Activated CD8-positive, alpha-beta memory T cell treated with anti-CD3 and anti-CD28 coated beads, Interleukin-2, amount 50 U/mL, for 24 hours (primary cell): ENCODE measurements around the gene LSR.
A peak's percentile ranks its signal among the peaks of the same experiment; 100 is the strongest.

Source experiments
- DNase-seq: peaks from one replicate; pipeline ENCODE4 v3.0.0-alpha.2; 2020; ENCODE audit errors: extremely low read depth

Gene LSR, protein sequence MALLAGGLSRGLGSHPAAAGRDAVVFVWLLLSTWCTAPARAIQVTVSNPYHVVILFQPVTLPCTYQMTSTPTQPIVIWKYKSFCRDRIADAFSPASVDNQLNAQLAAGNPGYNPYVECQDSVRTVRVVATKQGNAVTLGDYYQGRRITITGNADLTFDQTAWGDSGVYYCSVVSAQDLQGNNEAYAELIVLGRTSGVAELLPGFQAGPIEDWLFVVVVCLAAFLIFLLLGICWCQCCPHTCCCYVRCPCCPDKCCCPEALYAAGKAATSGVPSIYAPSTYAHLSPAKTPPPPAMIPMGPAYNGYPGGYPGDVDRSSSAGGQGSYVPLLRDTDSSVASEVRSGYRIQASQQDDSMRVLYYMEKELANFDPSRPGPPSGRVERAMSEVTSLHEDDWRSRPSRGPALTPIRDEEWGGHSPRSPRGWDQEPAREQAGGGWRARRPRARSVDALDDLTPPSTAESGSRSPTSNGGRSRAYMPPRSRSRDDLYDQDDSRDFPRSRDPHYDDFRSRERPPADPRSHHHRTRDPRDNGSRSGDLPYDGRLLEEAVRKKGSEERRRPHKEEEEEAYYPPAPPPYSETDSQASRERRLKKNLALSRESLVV

GRCh38 chr19:35248310-35249145 is at the start of gene LSR:
Gene LSR (plus strand): TSS chr19:35249002. CDS start chr19:35249023, 21 bp downstream.
- DNase-seq = no peak

- DNase-seq = no peak
Measured at GRCh38 chr19:35199481-35199880, 49.3 kb upstream of the LSR start.

GRCh38 chr19:35202722-35203688 is 45.8 kb upstream of the LSR start:
- DNase-seq = no peak

GRCh38 chr19:35204799-35205732 is 43.7 kb upstream of the LSR start:
- DNase-seq = no peak

DNA sequence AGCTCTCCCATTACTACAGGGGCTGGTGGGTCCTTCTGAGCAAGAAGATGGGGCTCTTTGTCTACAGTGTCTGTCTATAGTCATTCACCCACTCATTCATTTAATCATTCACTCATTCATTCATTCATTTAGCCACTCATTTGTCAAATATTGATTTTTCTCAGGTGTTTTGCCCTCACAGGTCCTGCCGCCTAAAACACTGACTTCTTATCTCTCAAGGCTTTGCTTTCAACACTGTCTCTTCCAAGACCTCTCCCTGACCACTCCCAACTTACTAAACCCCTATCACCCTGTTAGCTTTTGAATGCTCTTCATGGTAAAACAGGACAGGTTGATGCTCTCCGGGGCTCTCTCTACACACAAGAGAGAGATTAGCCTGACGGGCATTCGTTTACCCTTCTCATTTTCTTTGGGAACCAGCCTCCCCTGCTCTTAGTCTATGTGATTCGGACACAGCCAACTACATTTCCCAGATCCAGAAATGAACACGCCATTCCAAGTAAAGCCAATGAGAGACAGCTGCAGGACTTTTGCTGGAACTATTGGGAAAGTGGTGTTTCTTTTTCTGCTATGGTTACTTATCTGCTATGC is 43.0 kb upstream of the LSR start:
- DNase-seq = no peak

- no peak for DNase-seq
Measured at GRCh38 chr19:35206379-35206778, 42.4 kb upstream of the LSR start.

DNA sequence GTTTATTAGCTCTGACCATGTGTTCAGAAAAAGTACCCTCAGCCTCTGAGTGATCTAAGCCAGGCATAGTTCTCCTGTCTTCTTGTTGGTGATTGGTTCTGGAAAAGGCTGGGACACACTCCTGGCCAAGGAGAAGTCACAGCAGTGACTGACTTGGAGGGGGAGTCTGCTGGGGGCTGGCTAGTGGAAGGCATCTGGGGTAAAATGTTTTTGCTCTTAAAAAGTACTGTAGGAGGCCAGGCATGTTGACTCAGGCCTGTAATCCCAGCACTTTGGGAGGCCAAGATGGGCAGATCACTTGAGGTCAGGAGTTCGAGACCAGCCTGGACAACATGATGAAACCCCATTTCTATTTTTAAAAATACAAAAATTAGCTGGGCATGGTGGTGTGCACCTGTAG is 41.9 kb upstream of the LSR start:
- no peak for DNase-seq

GRCh38 chr19:35207391-35207871 is 41.4 kb upstream of the LSR start:
- DNase-seq = no peak

DNA sequence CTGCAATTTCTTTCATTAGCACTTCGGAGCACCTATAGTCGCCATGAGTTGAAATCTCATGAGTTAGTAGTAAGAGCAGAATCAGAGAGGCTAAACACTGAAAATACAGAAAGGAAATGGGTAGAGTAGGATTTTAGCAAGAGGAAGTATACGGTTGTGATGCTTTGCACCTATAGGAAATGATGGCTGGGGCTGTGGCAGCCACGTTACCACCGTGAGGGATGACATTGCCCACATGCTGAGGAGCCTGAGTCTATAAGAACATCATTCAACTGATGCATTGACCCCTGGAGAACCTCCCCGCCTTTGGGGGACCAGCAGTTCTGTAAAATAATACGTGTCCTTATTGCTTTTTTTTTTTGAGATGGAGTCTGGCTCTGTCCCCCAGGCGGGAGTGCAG is 40.7 kb upstream of the LSR start:
- no peak for DNase-seq

- no peak for DNase-seq
Measured at GRCh38 chr19:35209646-35210045, 39.2 kb upstream of the LSR start.

GRCh38 chr19:35211545-35212230 is 37.1 kb upstream of the LSR start:
- DNase-seq = peak; percentile 28

- DNase-seq = no peak
Measured at GRCh38 chr19:35212241-35212640, 36.6 kb upstream of the LSR start.

DNA sequence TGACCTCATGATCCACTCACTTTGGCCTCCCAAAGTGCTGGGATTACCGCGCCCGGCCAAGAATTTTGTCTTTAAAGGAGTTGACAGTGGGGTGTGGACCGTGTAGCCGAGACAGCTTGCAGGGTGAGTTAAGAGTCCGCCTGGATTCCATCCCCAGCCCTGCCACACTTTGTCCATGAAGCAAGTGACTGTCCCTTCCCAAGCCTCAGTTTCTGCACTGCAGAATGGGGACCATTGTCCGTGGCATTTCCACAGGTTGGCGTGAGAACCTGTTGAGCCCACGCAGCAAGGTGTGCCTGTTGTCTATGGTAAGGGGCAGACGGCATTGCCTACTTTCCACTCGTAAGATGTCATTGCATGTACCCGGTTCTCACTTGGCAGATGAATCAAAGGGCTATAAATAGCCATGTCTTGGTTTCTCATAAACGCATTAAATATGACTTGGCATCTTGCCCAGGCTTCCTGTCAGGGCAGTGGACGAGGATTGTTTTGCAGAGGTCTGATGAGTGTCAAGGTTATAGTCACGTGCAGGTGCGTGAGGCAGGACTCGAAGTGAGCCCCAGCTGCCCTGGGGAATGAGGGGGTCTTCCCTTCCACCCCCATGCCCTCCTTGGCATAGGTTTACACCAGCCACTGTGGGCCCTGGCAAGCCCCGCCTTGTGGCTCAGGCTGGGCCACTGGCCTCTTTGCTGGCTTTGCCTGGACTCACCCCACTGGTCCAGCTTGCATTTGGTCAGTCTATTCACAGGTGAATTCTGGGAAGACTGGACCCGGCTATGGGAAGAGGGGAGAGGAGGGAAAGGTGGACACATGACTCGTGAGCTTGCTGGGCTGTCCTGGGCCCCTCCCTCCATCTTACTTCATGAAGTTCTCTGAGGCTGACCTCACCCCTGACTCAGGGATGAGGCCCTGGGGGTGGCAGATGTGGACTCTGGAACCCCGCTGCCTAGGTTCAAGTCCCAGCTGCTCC is 34.9 kb upstream of the LSR start:
- peak; percentile 54 for DNase-seq

GRCh38 chr19:35214766-35215422 is 33.9 kb upstream of the LSR start:
- DNase-seq = no peak

GRCh38 chr19:35216016-35216832 is 32.6 kb upstream of the LSR start:
- no peak for DNase-seq

DNA sequence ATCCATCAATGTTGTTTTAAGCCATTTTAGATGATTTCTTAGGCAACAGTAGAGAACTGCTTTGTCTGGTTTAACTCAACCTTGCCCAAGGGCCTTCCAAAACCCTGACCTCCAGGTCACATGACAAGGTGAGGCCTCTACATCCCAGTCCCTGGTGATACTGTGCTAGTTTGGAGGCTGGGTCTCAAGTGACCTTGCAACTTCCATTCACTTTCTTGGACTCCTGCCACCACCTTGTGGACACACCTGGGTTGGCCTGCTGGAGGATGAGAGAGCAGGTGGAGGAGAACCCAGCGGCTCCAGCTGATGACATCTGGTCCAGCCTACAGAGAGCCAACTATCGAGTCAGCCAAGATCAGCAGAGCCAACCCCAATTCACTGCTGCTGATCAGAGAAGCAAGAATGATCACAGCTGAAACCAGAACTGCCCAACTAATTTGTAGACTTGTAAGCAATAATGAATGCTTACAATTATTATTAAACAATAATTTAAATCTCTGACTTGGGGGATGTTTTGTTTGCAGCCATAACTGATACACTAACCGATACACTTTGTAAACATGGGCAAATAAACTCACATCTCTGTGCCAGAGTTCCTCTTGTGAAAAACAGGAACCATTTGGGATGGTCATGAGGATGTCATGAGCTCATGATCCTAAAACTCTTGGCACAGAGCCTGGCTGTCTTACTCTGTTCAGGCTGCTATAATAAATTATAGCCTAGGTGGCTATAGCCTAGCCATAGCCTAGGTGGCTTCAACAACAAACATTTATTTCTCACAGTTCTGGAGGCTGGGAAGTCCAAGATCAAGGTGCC is 31.8 kb upstream of the LSR start:
- DNase-seq = no peak
